Suprapubic skin (tissue), 4 donors: ENCODE measurements around the gene CNGA1.

Experiments used
- EP300 ChIP-seq: sonication (generic); formaldehyde crosslinking; IDR thresholded peaks from one replicate; pipeline ENCODE4 v1.6.1; 2017; ENCODE audit warnings: antibody characterized with exemption
- POLR2A ChIP-seq, 2 donors: fragments of 450-650 bp; IDR thresholded peaks; one replicate each; pipeline ENCODE4 v1.6.1; 2017; ENCODE audit warnings: antibody characterized with exemption in 2 of 2, mild to moderate bottlenecking in 2 of 2, moderate library complexity in 2 of 2
- POLR2AphosphoS5 ChIP-seq, 3 donors: sonication (generic); formaldehyde crosslinking; IDR thresholded peaks; one replicate each; pipeline ENCODE4 v1.6.1; 2017; ENCODE audit warnings: antibody characterized with exemption in 3 of 3
- TF ChIP-seq, protein P1 (sequence below), 2 donors: fragments of 200-600 bp in 1 of 2; fragments of 450-650 bp in 1 of 2; sonication (generic) in 1 of 2; IDR thresholded peaks; one replicate each; pipeline ENCODE4 v1.5.1; 2016 to 2019; ENCODE audit warnings: antibody characterized with exemption in 2 of 2, mild to moderate bottlenecking in 1 of 2, moderate library complexity in 1 of 2

GRCh38 chr4:48032721-48033120 lies 16.2 kb upstream of the CNGA1 start:
- TF ChIP-seq, protein P1, sequence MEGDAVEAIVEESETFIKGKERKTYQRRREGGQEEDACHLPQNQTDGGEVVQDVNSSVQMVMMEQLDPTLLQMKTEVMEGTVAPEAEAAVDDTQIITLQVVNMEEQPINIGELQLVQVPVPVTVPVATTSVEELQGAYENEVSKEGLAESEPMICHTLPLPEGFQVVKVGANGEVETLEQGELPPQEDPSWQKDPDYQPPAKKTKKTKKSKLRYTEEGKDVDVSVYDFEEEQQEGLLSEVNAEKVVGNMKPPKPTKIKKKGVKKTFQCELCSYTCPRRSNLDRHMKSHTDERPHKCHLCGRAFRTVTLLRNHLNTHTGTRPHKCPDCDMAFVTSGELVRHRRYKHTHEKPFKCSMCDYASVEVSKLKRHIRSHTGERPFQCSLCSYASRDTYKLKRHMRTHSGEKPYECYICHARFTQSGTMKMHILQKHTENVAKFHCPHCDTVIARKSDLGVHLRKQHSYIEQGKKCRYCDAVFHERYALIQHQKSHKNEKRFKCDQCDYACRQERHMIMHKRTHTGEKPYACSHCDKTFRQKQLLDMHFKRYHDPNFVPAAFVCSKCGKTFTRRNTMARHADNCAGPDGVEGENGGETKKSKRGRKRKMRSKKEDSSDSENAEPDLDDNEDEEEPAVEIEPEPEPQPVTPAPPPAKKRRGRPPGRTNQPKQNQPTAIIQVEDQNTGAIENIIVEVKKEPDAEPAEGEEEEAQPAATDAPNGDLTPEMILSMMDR (IDR thresholded peaks at IDR 0.05), result no peak
- TF ChIP-seq POLR2A (IDR thresholded peaks at IDR 0.05), result no peak
- no peak for TF ChIP-seq EP300
- TF ChIP-seq POLR2AphosphoS5 (IDR thresholded peaks at IDR 0.05), result no peak
